ENCODE results near the gene KCTD20. TPM values are rescaled to one million over a fixed set of nuclear protein-coding genes. Genes with fewer than 3 reads are reported as not detected.
"Not testable (repeated sequence)": the region's sequence is repeated elsewhere in the genome, so short reads cannot be mapped to it uniquely, and the experiment has no call there.

The KCTD20 gene
- total RNA-seq, 1 donor from 2014 or later, result 26.3 TPM

- Mint-ChIP-seq H3K36me3 (ENCODE audit: insufficient read depth) (peaks cover 17% of the 10 kb centered on the region), H3K4me3 (ENCODE audit: low read depth) (peak overlapping the region; percentile 97), H3K9me3 (ENCODE audit: low read depth) (peaks cover 4% of the 10 kb centered on the region), H3K27me3 (no peaks in the 10 kb centered on the region), H3K4me1 (ENCODE audit: low read depth) (peaks cover 29% of the 10 kb centered on the region), H3K27ac (peak overlapping the region; percentile 98)
- no peak for TF ChIP-seq CTCF (IDR thresholded peaks at IDR 0.05; ENCODE audit: unreplicated experiment)
- DNase-seq (ENCODE audit: low spot score, unreplicated experiment), result no peak
Measured at GRCh38 chr6:36444470-36444869, 1.7 kb downstream of the KCTD20 start.

GRCh38 chr6:36445621-36446020 is 2.8 kb downstream of the KCTD20 start:
- no peak for DNase-seq (ENCODE audit: low spot score, unreplicated experiment)
- peaks cover 4% of the 10 kb centered on the region for H3K9me3 Mint-ChIP-seq (ENCODE audit: low read depth)
- TF ChIP-seq CTCF (IDR thresholded peaks at IDR 0.05; ENCODE audit: unreplicated experiment), result no peak
- H3K4me1 Mint-ChIP-seq (ENCODE audit: low read depth), result peaks cover 24% of the 10 kb centered on the region
- no peak overlapping the region for H3K27ac Mint-ChIP-seq
- H3K27me3 Mint-ChIP-seq, result no peaks in the 10 kb centered on the region
- H3K36me3 Mint-ChIP-seq (ENCODE audit: insufficient read depth), result peaks cover 19% of the 10 kb centered on the region
- peak overlapping the region; percentile 42 for H3K4me3 Mint-ChIP-seq (ENCODE audit: low read depth)

GRCh38 chr6:36449173-36449572 is 6.4 kb downstream of the KCTD20 start:
- not testable (repeated sequence) for H3K9me3 Mint-ChIP-seq (ENCODE audit: low read depth); H3K27ac Mint-ChIP-seq; H3K4me3 Mint-ChIP-seq (ENCODE audit: low read depth); H3K27me3 Mint-ChIP-seq; DNase-seq (ENCODE audit: low spot score, unreplicated experiment)
- H3K36me3 Mint-ChIP-seq (ENCODE audit: insufficient read depth), result peaks cover 26% of the 10 kb centered on the region
- H3K4me1 Mint-ChIP-seq (ENCODE audit: low read depth), result peaks cover 11% of the 10 kb centered on the region

GRCh38 chr6:36452897-36453296 is 10.1 kb downstream of the KCTD20 start:
- H3K27me3 Mint-ChIP-seq; DNase-seq (ENCODE audit: low spot score, unreplicated experiment); H3K9me3 Mint-ChIP-seq (ENCODE audit: low read depth); H3K4me1 Mint-ChIP-seq (ENCODE audit: low read depth); H3K27ac Mint-ChIP-seq; H3K4me3 Mint-ChIP-seq (ENCODE audit: low read depth): not testable (repeated sequence)
- H3K36me3 Mint-ChIP-seq (ENCODE audit: insufficient read depth), result peaks cover 24% of the 10 kb centered on the region

GRCh38 chr6:36455486-36456027 is 12.8 kb downstream of the KCTD20 start:
- Mint-ChIP-seq H3K36me3 (ENCODE audit: insufficient read depth) (peaks cover 10% of the 10 kb centered on the region), H3K27ac (peak overlapping the region; percentile 88)

GRCh38 chr6:36459501-36459900 is 16.7 kb downstream of the KCTD20 start:
- Mint-ChIP-seq H3K36me3 (ENCODE audit: insufficient read depth) (peaks cover 6% of the 10 kb centered on the region), H3K27ac (no peak overlapping the region), H3K4me1 (ENCODE audit: low read depth) (peaks cover 4% of the 10 kb centered on the region), H3K4me3 (ENCODE audit: low read depth) (no peak overlapping the region), H3K9me3 (ENCODE audit: low read depth) (peaks cover 4% of the 10 kb centered on the region), H3K27me3 (no peaks in the 10 kb centered on the region)
- no peak for TF ChIP-seq CTCF (IDR thresholded peaks at IDR 0.05; ENCODE audit: unreplicated experiment)
- DNase-seq (ENCODE audit: low spot score, unreplicated experiment), result no peak

More at GRCh38 chr6:36455486-36456027, 12.8 kb downstream of the KCTD20 start:
- TF ChIP-seq CTCF (IDR thresholded peaks at IDR 0.05; ENCODE audit: unreplicated experiment), result no peak
- H3K9me3 Mint-ChIP-seq (ENCODE audit: low read depth), result no peaks in the 10 kb centered on the region
- no peak for DNase-seq (ENCODE audit: low spot score, unreplicated experiment)
- H3K4me1 Mint-ChIP-seq (ENCODE audit: low read depth), result peaks cover 4% of the 10 kb centered on the region
- no peaks in the 10 kb centered on the region for H3K27me3 Mint-ChIP-seq
- no peak overlapping the region for H3K4me3 Mint-ChIP-seq (ENCODE audit: low read depth)

Measured in progenitor cell of endocrine pancreas (in vitro differentiated cells).